Calu3 (cell line): Measurements from ENCODE around the gene TENM3. TPM values are rescaled to one million over a fixed set of nuclear protein-coding genes. Genes with fewer than 3 reads are reported as not detected.

ENCODE experiments used
- BruUV-seq: library from RNA; stranded (reverse); fragments of 400-500 nt; replicated peaks from 2 replicates; lab custom pipeline; 2021; lab: Mats Ljungman, UMichigan
- CTCF ChIA-PET: fragments of 300-600 bp; sonication (Branson Sonifier 250); formaldehyde crosslinking; loops from one replicate; lab custom pipeline; 2022; ENCODE audit warnings: antibody characterized with exemption; lab: Charles Lee
- DNase-seq: peaks from one replicate; pipeline ENCODE4 v3.0.0; 2022
- H3K27ac Mint-ChIP-seq: one replicate; pipeline ENCODE4 v1.8.0; 2022; ENCODE audit warnings: mixed read lengths; ENCODE audit not compliant: unreplicated experiment
- H3K27me3 Mint-ChIP-seq: one replicate; pipeline ENCODE4 v1.8.0; 2022; ENCODE audit warnings: mixed read lengths; ENCODE audit not compliant: unreplicated experiment
- H3K36me3 Mint-ChIP-seq: one replicate; pipeline ENCODE4 v1.8.0; 2022; ENCODE audit warnings: mild to moderate bottlenecking, moderate library complexity, mixed read lengths; ENCODE audit not compliant: insufficient read depth, unreplicated experiment
- H3K4me1 Mint-ChIP-seq: one replicate; pipeline ENCODE4 v1.8.0; 2022; ENCODE audit warnings: mild to moderate bottlenecking, low read depth, mixed read lengths; ENCODE audit not compliant: unreplicated experiment
- H3K4me3 Mint-ChIP-seq: one replicate; pipeline ENCODE4 v1.8.0; 2022; ENCODE audit warnings: mild to moderate bottlenecking, low read depth, moderate library complexity, mixed read lengths; ENCODE audit not compliant: unreplicated experiment
- H3K9me3 Mint-ChIP-seq: one replicate; pipeline ENCODE4 v1.8.0; 2022; ENCODE audit warnings: low read depth, mixed read lengths; ENCODE audit not compliant: unreplicated experiment
- CTCF ChIP-seq: fragments of 200-600 bp; IDR thresholded peaks from one replicate; pipeline ENCODE4 v1.8.0; 2022; ENCODE audit warnings: antibody characterized with exemption; ENCODE audit not compliant: unreplicated experiment
- intact Hi-C: fragments of 100-400 bp; cut with micrococcal nuclease; formaldehyde crosslinking; loops from one replicate; pipeline ENCODE4 v1.10.0; 2022; ENCODE audit not compliant: unreplicated experiment
- total RNA-seq: library from RNA; stranded (reverse); gene quantifications from 2 replicates; pipeline ENCODE4 v1.2.3, GENCODE V29; 2022

TENM3 gene
- total RNA-seq, 1 experiment from 2014 or later = 5.9 TPM

- no peaks in the 10 kb centered on the region for H3K36me3 Mint-ChIP-seq
- no peak for TF ChIP-seq CTCF
- no peaks in the 10 kb centered on the region for H3K27me3 Mint-ChIP-seq
- H3K4me1 Mint-ChIP-seq = no peaks in the 10 kb centered on the region
- H3K4me3 Mint-ChIP-seq = no peak overlapping the region
- intact Hi-C loops = no loop called here
- no peak for DNase-seq
- no peak overlapping the region for H3K27ac Mint-ChIP-seq
- CTCF ChIA-PET = no interaction called here
- BruUV-seq = no TSS peak
- no peaks in the 10 kb centered on the region for H3K9me3 Mint-ChIP-seq
Measured at GRCh38 chr4:182254026-182254780, 11.0 kb downstream of the TENM3 start.

- Mint-ChIP-seq H3K36me3 (no peaks in the 10 kb centered on the region), H3K27me3 (no peaks in the 10 kb centered on the region), H3K4me1 (no peaks in the 10 kb centered on the region), H3K27ac (no peak overlapping the region), H3K4me3 (no peak overlapping the region), H3K9me3 (no peaks in the 10 kb centered on the region)
- TF ChIP-seq CTCF = no peak
- BruUV-seq = no TSS peak
- intact Hi-C loops = no loop called here
- CTCF ChIA-PET = no interaction called here
- no peak for DNase-seq
Measured at GRCh38 chr4:182255441-182256190, 12.4 kb downstream of the TENM3 start.

DNA sequence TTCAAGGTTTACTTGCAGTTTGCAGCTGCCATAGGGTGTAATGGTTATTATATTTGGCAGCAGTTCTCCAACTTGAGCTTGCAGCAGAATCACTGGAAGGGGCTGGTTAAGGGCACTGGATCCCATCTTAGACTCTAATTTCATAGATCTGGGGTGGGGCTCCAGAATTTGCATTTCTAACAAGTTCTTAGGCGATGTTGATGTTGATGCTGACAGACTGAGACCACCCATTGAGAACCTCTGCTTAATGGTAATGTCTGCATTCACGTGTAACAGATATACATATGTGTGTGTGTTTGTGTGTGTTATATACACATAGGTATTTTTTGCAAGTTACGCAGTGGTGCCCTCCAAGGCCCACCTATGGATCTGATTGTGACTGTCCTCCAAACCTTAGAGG, 13.8 kb downstream of the TENM3 start:
- no peaks in the 10 kb centered on the region for H3K9me3 Mint-ChIP-seq
- CTCF ChIA-PET = no interaction called here
- H3K4me3 Mint-ChIP-seq = no peak overlapping the region
- DNase-seq = no peak
- intact Hi-C loops = no loop called here
- no peak overlapping the region for H3K27ac Mint-ChIP-seq
- BruUV-seq = no TSS peak
- H3K4me1 Mint-ChIP-seq = peaks cover 7% of the 10 kb centered on the region
- TF ChIP-seq CTCF = no peak
- no peaks in the 10 kb centered on the region for H3K27me3 Mint-ChIP-seq
- no peaks in the 10 kb centered on the region for H3K36me3 Mint-ChIP-seq

GRCh38 chr4:182257503-182257902, 14.3 kb downstream of the TENM3 start:
- Mint-ChIP-seq H3K4me1 (peaks cover 9% of the 10 kb centered on the region), H3K27ac (no peak overlapping the region), H3K9me3 (no peaks in the 10 kb centered on the region), H3K27me3 (no peaks in the 10 kb centered on the region), H3K4me3 (no peak overlapping the region), H3K36me3 (no peaks in the 10 kb centered on the region)
- no TSS peak for BruUV-seq
- DNase-seq = no peak
- CTCF ChIA-PET = no interaction called here
- intact Hi-C loops = no loop called here
- no peak for TF ChIP-seq CTCF
